ENCODE measurements around the gene TTC16.

TTC16 gene

DNA sequence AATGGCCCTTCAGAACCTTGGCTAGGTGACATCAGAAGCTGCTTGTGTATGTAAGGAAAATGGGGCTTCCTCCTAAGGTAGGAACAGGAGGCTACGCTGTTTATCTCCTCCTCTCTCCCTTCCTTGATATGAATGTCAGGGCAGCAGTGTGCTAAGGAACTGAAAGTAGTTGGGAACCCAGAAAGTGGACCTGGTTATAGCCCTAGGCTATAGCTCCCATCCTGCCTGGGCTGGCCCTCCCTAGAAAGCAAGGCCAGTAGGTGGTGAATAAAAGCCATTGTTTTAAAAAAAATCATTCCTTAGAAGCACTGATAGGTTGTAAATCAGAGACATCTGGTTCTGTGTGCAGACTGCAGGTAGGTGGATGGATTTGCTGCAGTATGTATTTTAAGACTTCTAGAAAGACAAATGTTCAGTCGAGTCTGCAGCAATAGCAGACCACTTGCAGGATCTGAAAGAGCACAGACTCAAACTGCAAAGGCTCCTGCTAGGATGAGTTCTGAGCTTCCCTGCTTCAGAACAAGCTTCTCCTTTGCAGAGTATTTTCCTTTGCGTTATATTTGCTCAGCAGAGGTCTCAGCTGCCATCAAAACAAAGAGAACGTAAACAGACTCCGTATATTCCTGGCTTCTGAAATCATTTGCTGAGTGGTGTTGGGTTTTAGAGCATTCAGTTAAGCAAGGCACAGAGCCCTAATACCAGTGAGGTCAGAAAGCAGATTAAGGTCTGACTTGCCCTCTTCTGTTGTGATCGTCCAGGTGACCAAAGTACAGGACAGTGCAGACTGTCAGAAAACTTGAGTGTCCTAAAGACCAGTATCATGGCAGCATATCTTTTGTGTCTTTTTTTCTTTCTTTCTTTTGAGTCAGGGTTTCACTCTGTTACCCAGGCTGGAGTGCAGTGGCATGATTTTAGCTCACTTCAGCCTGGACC is 29.2 kb upstream of the TTC16 start:
- H3K9me3 Mint-ChIP-seq, result no peaks in the 10 kb centered on the region
- DNase-seq (no peak), ATAC-seq (replicated peaks) (no peak)
- no peak overlapping the region for H3K4me3 Mint-ChIP-seq
- H3K27me3 Mint-ChIP-seq, result no peaks in the 10 kb centered on the region
- H3K4me1 Mint-ChIP-seq (ENCODE audit: low read depth in 2 of 2), result peaks cover 0 to under 1% of the 10 kb centered on the region in 2 donors
- H3K36me3 Mint-ChIP-seq (ENCODE audit: insufficient read depth), result no peaks in the 10 kb centered on the region
- H3K27ac Mint-ChIP-seq, result no peak overlapping the region

DNA sequence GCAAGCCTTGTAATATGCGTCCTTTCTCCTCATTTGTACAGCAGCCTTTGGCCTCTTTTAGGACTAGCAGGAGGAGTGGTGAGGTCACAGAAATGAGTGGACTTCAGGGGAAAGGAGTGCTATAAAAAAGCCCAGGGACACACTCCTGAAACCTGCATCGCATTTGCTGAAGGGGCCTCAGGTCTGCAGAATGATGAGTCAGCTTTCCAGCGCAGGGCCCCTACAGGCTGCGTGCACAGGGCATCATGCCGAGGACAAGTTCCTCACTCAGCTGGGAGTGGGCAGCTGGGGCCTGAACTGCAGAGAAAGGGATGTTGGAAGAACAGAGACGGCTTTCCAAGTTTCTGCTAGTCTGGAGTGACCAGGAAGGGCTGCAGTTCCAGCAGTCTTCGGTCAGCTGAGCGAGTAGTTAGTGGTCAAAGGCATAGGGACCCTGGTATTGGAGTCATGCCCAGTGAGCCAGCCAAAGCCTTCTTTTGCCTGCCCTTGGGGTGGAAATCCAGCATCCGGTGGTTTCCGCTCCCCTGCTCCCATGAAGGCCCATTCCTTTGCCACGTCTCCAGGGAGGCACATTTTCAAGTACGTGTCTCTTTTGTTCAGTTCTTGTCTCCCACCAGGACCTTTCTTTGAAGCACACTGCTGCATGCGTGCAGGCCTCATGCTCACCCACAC is 26.4 kb upstream of the TTC16 start:
- H3K27me3 Mint-ChIP-seq, result no peaks in the 10 kb centered on the region
- no peak for ATAC-seq (replicated peaks)
- no peak overlapping the region for H3K27ac Mint-ChIP-seq
- no peaks in the 10 kb centered on the region for H3K9me3 Mint-ChIP-seq
- H3K4me3 Mint-ChIP-seq, result no peak overlapping the region
- no peak for DNase-seq
- H3K4me1 Mint-ChIP-seq (ENCODE audit: low read depth in 2 of 2), result no peaks in the 10 kb centered on the region
- H3K36me3 Mint-ChIP-seq (ENCODE audit: insufficient read depth), result peaks cover 5% of the 10 kb centered on the region

DNA sequence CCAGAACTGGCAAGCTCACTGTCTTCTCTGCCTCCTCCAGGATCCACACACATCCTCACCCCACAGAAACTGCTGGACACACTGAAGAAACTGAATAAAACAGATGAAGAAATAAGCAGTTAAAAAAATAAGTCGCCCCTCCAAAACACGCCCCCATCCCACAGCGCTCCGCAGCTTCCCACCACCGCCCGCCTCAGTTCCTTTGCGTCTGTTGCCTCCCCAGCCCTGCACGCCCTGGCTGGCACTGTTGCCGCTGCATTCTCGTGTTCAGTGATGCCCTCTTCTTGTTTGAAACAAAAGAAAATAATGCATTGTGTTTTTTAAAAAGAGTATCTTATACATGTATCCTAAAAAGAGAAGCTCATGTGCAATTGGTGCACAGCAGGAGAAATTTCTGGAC is 25.1 kb upstream of the TTC16 start:
- H3K4me3 Mint-ChIP-seq, result no peak overlapping the region
- peaks cover 5% of the 10 kb centered on the region for H3K36me3 Mint-ChIP-seq (ENCODE audit: insufficient read depth)
- ATAC-seq (replicated peaks) (no peak), DNase-seq (no peak)
- no peaks in the 10 kb centered on the region for H3K9me3 Mint-ChIP-seq
- H3K27ac Mint-ChIP-seq, result no peak overlapping the region
- H3K4me1 Mint-ChIP-seq (ENCODE audit: low read depth in 2 of 2), result no peaks in the 10 kb centered on the region
- H3K27me3 Mint-ChIP-seq, result no peaks in the 10 kb centered on the region

DNA sequence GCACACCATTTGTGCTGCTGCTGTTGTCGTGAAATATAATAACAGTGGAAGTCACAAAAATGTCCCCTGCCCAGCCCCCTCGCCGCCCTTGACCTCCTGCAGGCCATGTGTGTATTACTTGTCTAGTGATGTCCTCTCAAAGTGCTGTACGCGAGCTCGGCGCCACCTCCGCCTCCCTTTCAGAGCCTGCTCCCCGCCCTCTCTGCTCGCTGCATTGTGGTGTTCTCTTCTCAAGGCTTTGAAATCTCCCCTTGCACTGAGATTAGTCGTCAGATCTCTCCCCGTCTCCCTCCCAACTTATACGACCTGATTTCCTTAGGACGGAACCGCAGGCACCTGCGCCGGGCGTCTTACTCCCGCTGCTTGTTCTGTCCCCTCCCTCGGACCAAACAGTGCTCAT is 23.8 kb upstream of the TTC16 start:
- DNase-seq (no peak), ATAC-seq (replicated peaks) (no peak)
- Mint-ChIP-seq H3K27ac (peak overlapping the region in 1 of 2 donors; percentile 30), H3K36me3 (ENCODE audit: insufficient read depth) (peaks cover 5% of the 10 kb centered on the region), H3K27me3 (no peaks in the 10 kb centered on the region), H3K9me3 (no peaks in the 10 kb centered on the region), H3K4me1 (ENCODE audit: low read depth in 2 of 2) (no peaks in the 10 kb centered on the region), H3K4me3 (no peak overlapping the region)

DNA sequence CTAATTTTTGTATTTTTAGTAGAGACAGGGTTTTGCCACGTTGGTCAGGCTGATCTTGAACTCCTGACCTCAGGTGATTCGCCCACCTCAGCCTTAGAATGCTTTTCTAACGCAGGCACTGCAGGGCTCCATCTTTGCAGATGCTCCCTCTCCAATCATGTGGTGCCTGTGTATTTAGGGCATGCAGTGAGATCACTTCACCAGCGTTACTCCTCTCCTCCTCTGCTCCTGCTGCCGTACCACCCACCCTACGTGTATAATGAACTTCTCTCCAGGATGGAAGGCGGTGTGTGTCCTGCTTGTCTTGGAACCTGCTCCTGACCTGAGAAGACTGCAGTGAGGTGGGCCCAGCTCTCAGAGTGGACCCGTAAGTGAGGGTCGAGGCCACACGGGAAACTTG is 22.7 kb upstream of the TTC16 start:
- Mint-ChIP-seq H3K4me1 (ENCODE audit: low read depth in 2 of 2) (no peaks in the 10 kb centered on the region), H3K27ac (no peak overlapping the region), H3K36me3 (ENCODE audit: insufficient read depth) (peaks cover 5% of the 10 kb centered on the region), H3K9me3 (no peaks in the 10 kb centered on the region), H3K4me3 (no peak overlapping the region), H3K27me3 (no peaks in the 10 kb centered on the region)
- DNase-seq (no peak), ATAC-seq (replicated peaks) (no peak)

DNA sequence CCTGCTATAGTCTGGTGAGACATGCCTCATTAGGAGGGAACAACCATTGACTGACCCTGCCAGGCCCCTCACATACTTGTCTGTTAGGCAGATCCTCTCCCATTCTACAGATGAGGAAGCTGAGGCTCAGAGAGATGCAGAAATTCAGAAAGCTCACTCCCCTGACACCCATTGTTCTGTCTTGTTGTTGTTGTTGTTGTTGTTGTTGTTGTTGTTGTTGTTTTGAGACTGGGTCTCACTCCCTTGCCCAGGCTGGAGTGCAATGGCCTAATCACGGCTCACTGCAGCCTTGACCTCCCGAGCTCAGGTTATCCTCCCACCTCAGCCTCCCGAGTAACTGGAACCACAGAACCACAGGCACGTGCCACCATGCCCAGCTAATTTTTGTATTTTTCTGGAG is 22.2 kb upstream of the TTC16 start:
- DNase-seq, result no peak
- no peak overlapping the region for H3K4me3 Mint-ChIP-seq
- ATAC-seq (replicated peaks), result no peak
- no peaks in the 10 kb centered on the region for H3K9me3 Mint-ChIP-seq
- peaks cover 5% of the 10 kb centered on the region for H3K36me3 Mint-ChIP-seq (ENCODE audit: insufficient read depth)
- no peak overlapping the region for H3K27ac Mint-ChIP-seq
- peaks cover 0 to 2% of the 10 kb centered on the region in 2 donors for H3K4me1 Mint-ChIP-seq (ENCODE audit: low read depth in 2 of 2)
- no peaks in the 10 kb centered on the region for H3K27me3 Mint-ChIP-seq

DNA sequence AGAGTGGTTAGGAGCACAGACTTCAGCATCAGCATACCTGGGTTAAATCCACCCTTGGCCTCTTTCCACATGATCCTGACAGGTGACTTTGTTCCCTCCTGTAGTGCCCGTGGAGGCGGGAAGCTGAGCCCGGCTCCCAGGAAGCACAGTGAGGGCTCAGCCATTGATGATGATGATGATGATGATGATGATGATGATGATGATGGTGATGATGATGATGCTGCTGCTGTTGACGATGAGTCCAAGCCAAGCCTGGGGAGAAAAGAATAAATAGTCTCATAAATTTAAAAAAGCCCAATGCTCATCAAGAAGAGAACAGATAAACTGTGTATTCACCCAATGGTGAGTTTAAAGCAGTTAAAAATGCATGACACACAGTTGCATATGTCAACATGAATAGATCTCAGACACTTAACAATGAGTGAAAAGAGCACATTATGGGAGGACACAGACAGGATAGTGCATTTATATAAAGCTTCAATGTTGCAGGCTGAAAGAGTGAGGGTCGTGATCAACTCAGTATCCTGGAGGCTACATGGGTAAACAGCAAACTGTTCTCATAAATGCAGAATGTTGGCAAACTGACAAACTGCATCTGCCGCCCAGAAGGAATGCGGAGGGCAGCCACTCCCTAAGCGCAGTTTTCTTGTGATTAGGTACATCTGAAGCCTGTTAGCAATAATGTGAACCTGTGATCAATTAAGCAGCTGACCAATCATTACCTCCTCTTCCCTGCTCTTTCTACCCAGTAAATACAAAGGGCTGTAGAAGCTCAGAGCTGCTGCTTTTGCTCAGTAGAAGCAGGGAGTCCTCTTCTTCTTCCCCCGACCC is 20.8 kb upstream of the TTC16 start:
- Mint-ChIP-seq H3K36me3 (ENCODE audit: insufficient read depth) (peaks cover 10% of the 10 kb centered on the region), H3K4me3 (no peak overlapping the region), H3K4me1 (ENCODE audit: low read depth in 2 of 2) (peaks cover 8 to 10% of the 10 kb centered on the region in 2 donors), H3K27ac (no peak overlapping the region), H3K27me3 (no peaks in the 10 kb centered on the region), H3K9me3 (no peaks in the 10 kb centered on the region)
- DNase-seq (no peak), ATAC-seq (replicated peaks) (no peak)

DNA sequence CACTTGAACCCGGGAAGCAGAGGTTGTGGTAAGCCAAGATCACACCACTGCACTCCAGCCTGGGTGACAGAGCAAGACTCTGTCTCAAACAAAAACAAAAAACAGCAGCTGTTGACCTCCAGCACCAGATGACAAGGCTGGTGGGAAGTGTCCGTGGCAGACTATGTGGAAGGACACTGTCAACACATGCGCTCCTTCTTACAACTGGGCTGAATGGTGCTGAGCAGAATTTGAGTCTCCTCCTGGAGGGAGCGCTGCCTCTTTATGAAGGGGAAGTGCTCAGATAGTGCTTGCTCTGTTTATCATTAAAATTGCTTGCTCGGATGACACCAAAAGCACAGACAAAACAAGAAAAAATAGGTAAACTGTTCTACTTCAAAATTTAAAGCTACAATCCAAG is 18.3 kb upstream of the TTC16 start:
- no peaks in the 10 kb centered on the region for H3K9me3 Mint-ChIP-seq
- ATAC-seq (replicated peaks) (no peak), DNase-seq (no peak)
- H3K27ac Mint-ChIP-seq, result peak overlapping the region in 1 of 2 donors; percentile 55
- H3K36me3 Mint-ChIP-seq (ENCODE audit: insufficient read depth), result peaks cover 11% of the 10 kb centered on the region
- H3K4me3 Mint-ChIP-seq, result no peak overlapping the region
- no peaks in the 10 kb centered on the region for H3K27me3 Mint-ChIP-seq
- H3K4me1 Mint-ChIP-seq (ENCODE audit: low read depth in 2 of 2), result peaks cover 11 to 16% of the 10 kb centered on the region in 2 donors

DNA sequence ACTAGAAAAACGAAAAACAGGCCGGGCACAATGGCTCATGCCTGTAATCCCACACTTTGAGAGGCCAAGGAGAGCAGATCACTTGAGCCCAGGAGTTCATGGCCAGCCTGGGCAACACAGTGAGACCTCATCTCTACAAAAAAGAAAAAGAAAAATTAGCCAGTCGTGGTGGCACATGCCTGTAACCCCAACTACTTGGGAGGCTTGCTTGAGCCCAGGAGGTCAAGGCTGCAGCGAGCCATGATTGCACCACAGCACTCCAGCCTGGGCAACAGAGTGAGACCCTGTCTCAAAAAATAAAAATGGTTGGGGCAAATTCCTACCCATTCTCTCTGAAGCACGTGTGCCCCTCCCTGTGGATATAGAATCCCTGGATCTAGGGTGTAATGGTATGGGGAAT is 17.5 kb upstream of the TTC16 start:
- Mint-ChIP-seq H3K36me3 (ENCODE audit: insufficient read depth) (peaks cover 11% of the 10 kb centered on the region), H3K4me3 (peak overlapping the region; percentile 13 to 32), H3K9me3 (no peaks in the 10 kb centered on the region), H3K27ac (peak overlapping the region in 1 of 2 donors; percentile 55), H3K27me3 (no peaks in the 10 kb centered on the region), H3K4me1 (ENCODE audit: low read depth in 2 of 2) (peaks cover 11 to 17% of the 10 kb centered on the region in 2 donors)
- DNase-seq (no peak), ATAC-seq (replicated peaks) (no peak)

DNA sequence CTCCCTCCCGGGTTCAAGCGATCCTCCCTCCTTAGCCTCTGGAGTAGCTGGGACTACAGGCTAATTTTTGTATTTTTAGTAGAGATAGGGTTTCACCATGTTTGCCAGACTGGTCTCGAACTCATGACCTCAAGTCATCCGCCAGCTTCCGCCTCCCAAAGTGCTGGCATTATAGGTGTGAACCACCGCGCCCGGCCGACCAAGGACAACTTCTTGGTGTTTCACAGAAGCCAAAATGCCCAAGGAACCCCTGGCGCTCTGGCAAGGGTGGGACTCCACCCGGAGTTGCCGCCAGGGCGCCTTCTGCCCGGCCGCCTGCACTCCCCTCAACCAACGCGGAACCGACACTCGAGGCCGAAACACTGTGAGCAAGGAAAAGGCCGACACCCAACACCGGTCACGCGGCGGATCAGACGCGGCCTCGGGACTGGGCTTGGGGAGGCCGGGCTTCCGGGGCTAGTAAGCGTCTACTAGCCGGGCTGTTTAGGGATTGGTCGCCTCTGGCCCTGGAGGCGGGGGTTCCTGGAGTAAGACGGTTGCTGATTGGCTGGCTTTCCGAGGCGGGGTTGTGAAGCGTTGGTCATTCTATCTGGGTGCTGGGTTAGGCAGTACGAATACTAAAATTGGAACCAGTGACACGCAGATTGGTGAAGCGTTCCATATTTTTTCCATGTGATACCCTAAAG is 16.8 kb upstream of the TTC16 start:
- Mint-ChIP-seq H3K9me3 (no peaks in the 10 kb centered on the region), H3K27ac (peak overlapping the region; percentile 90 to 92), H3K4me1 (ENCODE audit: low read depth in 2 of 2) (peaks cover 11 to 17% of the 10 kb centered on the region in 2 donors), H3K27me3 (no peaks in the 10 kb centered on the region), H3K36me3 (ENCODE audit: insufficient read depth) (peaks cover 7% of the 10 kb centered on the region), H3K4me3 (peak overlapping the region; percentile 73 to 83)
- DNase-seq (peak; percentile 79 to 80 (median 79)), ATAC-seq (replicated peaks) (peak; percentile 98)

DNA sequence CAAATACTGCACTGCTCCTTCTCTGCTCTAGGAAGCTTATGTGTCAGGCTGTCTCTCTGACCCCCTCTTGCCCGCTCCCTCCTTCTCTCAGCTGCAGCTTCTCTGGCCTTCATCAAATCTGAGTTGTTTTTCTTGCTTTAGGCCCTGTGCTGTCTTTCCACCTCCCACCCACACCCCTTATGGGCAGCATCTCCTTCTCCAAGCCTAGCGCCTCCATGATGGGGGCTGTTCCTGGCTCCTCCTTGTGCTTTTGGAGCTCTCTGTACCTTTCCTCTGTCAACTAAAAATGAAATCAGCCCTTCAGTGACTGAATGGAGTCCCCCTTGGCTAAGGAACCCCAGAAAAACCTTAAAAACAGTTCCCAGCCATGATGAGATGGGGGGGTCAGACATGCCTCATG is 15.7 kb upstream of the TTC16 start:
- Mint-ChIP-seq H3K4me1 (ENCODE audit: low read depth in 2 of 2) (peaks cover 11 to 17% of the 10 kb centered on the region in 2 donors), H3K27me3 (no peaks in the 10 kb centered on the region), H3K27ac (peak overlapping the region; percentile 77 to 90), H3K36me3 (ENCODE audit: insufficient read depth) (peaks cover 6% of the 10 kb centered on the region), H3K9me3 (no peaks in the 10 kb centered on the region), H3K4me3 (peak overlapping the region; percentile 73 to 83)
- ATAC-seq (replicated peaks) (no peak), DNase-seq (no peak)

DNA sequence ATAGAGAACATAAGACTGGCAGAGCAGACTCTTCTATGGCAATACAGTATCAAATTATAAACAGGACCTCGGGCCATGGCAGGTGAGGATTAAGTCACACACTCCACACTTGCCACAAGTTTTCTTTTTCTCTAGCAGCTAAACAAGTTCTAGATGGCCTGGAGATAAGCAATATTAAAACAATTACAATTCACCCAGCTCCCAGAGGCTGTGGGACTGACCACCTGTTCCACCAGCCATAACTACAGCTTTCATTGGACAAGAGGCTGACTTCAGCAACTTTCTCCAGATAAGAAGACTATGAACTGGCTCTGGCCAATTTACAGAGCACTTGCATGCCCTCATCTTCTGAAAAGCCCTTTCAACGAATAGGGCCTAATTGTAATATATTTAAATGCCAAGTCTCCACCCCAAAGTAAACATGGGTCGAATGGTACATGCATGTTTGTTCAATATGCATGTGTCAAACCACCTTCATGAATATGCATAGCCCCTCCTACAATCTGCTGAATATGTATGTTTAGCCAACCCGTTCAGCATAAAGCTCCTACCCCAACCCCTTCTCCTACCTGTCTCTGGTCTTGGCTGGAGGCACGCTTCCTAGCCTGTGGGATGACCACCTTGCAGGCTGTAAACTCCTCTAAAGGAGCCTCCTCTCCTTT is 15.2 kb upstream of the TTC16 start:
- peak overlapping the region; percentile 77 to 90 for H3K27ac Mint-ChIP-seq
- ATAC-seq (replicated peaks), result no peak

More for the DNA sequence above, 15.2 kb upstream of the TTC16 start:
- DNase-seq, result no peak
- Mint-ChIP-seq H3K9me3 (no peaks in the 10 kb centered on the region), H3K27me3 (no peaks in the 10 kb centered on the region), H3K4me1 (ENCODE audit: low read depth in 2 of 2) (peaks cover 11 to 17% of the 10 kb centered on the region in 2 donors), H3K36me3 (ENCODE audit: insufficient read depth) (peaks cover 6% of the 10 kb centered on the region), H3K4me3 (peak overlapping the region; percentile 73 to 83)

All from effector memory CD8-positive, alpha-beta T cell (primary cell).